ENCODE measurements around the gene CSRNP3.

DNA sequence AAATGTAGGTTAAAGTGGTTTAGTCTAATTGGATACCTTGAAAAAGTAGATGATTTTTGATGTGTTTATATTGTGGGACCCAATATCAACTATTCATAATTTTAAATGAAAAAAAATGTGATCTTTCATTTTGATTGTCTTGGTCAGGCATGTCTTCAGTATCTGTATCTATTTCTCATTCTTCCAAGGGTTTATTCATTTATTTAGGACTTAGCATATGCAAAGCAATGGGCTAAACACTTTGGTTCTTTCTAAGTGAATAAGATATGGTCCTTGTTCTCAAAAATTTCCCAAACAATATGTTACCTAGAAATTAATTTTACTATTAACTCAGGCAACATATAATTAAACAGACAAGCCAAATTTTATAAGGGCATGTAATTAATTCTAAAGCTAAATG is 49.1 kb downstream of the CSRNP3 start:
- no peak for TF ChIP-seq POLR2AphosphoS5 (IDR thresholded peaks at IDR 0.05; ENCODE audit: low read depth, low read length)
- no peak for TF ChIP-seq TAF1 (IDR thresholded peaks at IDR 0.05; ENCODE audit: borderline replicate concordance, insufficient read depth, low read length)
- TF ChIP-seq REST (IDR thresholded peaks at IDR 0.05; ENCODE audit: insufficient read depth in 1 of 2, low read depth in 2 of 2, low read length in 2 of 2) = no peak
- TF ChIP-seq SIN3A (IDR thresholded peaks at IDR 0.05; ENCODE audit: borderline replicate concordance, insufficient read depth, low read length) = no peak
- TF ChIP-seq FOXP2 (optimal IDR thresholded peaks at IDR 0.05; ENCODE audit: borderline replicate concordance, extremely low read depth, extremely low read length, insufficient read depth) = no peak
